Subcutaneous adipose tissue (tissue), 4 donors: ENCODE measurements around the gene RDH12. TPM values are rescaled to one million over a fixed set of nuclear protein-coding genes. Genes with fewer than 3 reads are reported as not detected.

Source experiments
- total RNA-seq, 4 donors: library from RNA; depleted of rRNA; stranded (reverse); fragments of >200 nt; gene quantifications; one replicate each; pipeline ENCODE4 v1.1.0, GENCODE V29; 2016
- TF ChIP-seq, protein P1 (sequence below): fragments of 450-650 bp; IDR thresholded peaks from one replicate; pipeline ENCODE4 v1.5.1; 2016; ENCODE audit warnings: low read depth, mild to moderate bottlenecking, control low read depth, antibody characterized with exemption, moderate library complexity

Gene RDH12
- total RNA-seq, 4 donors from 2014 or later: 1.5 TPM; not detected in 3

GRCh38 chr14:67722293-67722692, 20.6 kb downstream of the RDH12 start:
- TF ChIP-seq, protein P1, sequence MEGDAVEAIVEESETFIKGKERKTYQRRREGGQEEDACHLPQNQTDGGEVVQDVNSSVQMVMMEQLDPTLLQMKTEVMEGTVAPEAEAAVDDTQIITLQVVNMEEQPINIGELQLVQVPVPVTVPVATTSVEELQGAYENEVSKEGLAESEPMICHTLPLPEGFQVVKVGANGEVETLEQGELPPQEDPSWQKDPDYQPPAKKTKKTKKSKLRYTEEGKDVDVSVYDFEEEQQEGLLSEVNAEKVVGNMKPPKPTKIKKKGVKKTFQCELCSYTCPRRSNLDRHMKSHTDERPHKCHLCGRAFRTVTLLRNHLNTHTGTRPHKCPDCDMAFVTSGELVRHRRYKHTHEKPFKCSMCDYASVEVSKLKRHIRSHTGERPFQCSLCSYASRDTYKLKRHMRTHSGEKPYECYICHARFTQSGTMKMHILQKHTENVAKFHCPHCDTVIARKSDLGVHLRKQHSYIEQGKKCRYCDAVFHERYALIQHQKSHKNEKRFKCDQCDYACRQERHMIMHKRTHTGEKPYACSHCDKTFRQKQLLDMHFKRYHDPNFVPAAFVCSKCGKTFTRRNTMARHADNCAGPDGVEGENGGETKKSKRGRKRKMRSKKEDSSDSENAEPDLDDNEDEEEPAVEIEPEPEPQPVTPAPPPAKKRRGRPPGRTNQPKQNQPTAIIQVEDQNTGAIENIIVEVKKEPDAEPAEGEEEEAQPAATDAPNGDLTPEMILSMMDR: no peak

DNA sequence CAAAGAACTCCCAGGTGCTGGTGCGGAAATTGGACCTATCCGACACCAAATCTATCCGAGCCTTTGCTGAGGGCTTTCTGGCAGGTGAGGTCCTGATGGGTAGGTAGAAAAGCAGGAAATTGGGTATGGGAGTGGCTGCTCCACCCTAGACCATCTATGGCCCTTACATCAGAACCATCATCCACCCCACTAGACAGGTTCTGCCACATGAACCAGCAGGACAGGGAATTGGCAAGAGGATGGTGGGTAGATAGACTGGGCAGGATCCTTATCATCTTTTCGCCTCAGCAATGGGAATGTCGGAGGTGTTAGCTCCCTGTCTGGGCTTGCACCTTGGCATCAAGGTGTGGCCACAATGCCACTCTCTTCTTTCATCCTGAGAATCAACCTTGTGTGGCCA, 23.5 kb downstream of the RDH12 start:
- TF ChIP-seq, protein P1: no peak

- TF ChIP-seq, protein P1: no peak
Measured at GRCh38 chr14:67727361-67727760, 25.7 kb downstream of the RDH12 start.

DNA sequence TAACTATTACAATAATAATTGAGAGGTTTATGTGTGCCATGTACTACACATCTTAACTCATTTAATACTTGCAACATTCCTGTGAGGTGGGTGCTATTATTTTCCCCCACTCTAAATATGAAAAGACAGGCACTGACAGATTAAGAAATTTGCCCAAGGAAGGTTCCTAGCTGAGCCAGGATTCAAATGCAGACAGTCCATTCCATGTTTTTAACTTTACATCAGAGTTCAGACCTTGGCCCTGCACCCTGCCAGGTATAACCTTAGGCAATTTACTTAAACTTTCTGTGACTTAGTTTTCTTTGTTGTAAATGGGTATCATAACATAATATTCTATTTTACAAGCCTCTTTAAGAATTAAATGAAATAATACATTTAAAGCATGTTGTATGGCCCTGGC, 26.6 kb downstream of the RDH12 start:
- TF ChIP-seq, protein P1: no peak

GRCh38 chr14:67729072-67729885, 27.6 kb downstream of the RDH12 start:
- TF ChIP-seq, protein P1: no peak

GRCh38 chr14:67733616-67734015, 31.9 kb downstream of the RDH12 start:
- TF ChIP-seq, protein P1: no peak

GRCh38 chr14:67734675-67735074, 33.0 kb downstream of the RDH12 start:
- TF ChIP-seq, protein P1: no peak
